ENCODE data around the gene CHN2. TPM values are rescaled to one million over a fixed set of nuclear protein-coding genes. Genes with fewer than 3 reads are reported as not detected.

CHN2 gene
- total RNA-seq, 1 experiment from 2014 or later = 0.15 TPM

GRCh38 chr7:29381206-29382094 lies 186.9 kb downstream of the CHN2 start:
- no peak overlapping the region for H3K4me3 ChIP-seq (ENCODE audit: low read depth in 2 of 2, low read length in 2 of 2)
- H3K27me3 ChIP-seq (ENCODE audit: control insufficient read depth, insufficient read depth, low read length) = peaks cover 23% of the 10 kb centered on the region
- DNase-seq (ENCODE audit: low read depth, low spot score) (no peak), ATAC-seq (no peak)
- no peaks in the 10 kb centered on the region for H3K4me1 ChIP-seq (ENCODE audit: control insufficient read depth, insufficient read depth, low read length)
- no peaks in the 10 kb centered on the region for H3K9me3 ChIP-seq (ENCODE audit: control insufficient read depth, insufficient read depth, low read depth, low read length)
- H3K27ac ChIP-seq (ENCODE audit: low read length) = no peak overlapping the region
- POLR2A ChIA-PET = no interaction called here
- in situ Hi-C loops (cut with HindIII; ENCODE audit: low pct_unique_long_range_greater_than_20kb, low sequenced_read_pairs) = no loop called here
- intact Hi-C loops (cut with micrococcal nuclease; ENCODE audit: unreplicated experiment) = no loop called here
- TF ChIP-seq TCF7L2 (IDR thresholded peaks at IDR 0.05; ENCODE audit: low read depth, low read length) (no peak), POLR2AphosphoS5 (IDR thresholded peaks at IDR 0.05; ENCODE audit: low read depth, low read length) (no peak), CTCF (IDR thresholded peaks at IDR 0.05) (no peak), REST (IDR thresholded peaks at IDR 0.05; ENCODE audit: insufficient read depth in 1 of 2, low read depth in 2 of 2, low read length in 1 of 2) (no peak), SIN3A (IDR thresholded peaks at IDR 0.05; ENCODE audit: borderline replicate concordance, insufficient read depth, low read depth, low read length) (no peak)
- H3K36me3 ChIP-seq (ENCODE audit: control insufficient read depth, insufficient read depth, low read length) = no peaks in the 10 kb centered on the region
- BruUV-seq (replicated peaks) = no TSS peak
- CTCF ChIA-PET = no interaction called here

- H3K9me3 ChIP-seq (ENCODE audit: control insufficient read depth, insufficient read depth, low read depth, low read length) = no peaks in the 10 kb centered on the region
- CTCF ChIA-PET = no interaction called here
- no peaks in the 10 kb centered on the region for H3K36me3 ChIP-seq (ENCODE audit: control insufficient read depth, insufficient read depth, low read length)
- H3K27me3 ChIP-seq (ENCODE audit: control insufficient read depth, insufficient read depth, low read length) = peaks cover 36% of the 10 kb centered on the region
- TF ChIP-seq SIN3A (IDR thresholded peaks at IDR 0.05; ENCODE audit: borderline replicate concordance, insufficient read depth, low read depth, low read length) (no peak), CTCF (IDR thresholded peaks at IDR 0.05) (no peak), TCF7L2 (IDR thresholded peaks at IDR 0.05; ENCODE audit: low read depth, low read length) (no peak), POLR2AphosphoS5 (IDR thresholded peaks at IDR 0.05; ENCODE audit: low read depth, low read length) (no peak), REST (IDR thresholded peaks at IDR 0.05; ENCODE audit: insufficient read depth in 1 of 2, low read depth in 2 of 2, low read length in 1 of 2) (no peak)
- ATAC-seq (no peak), DNase-seq (ENCODE audit: low read depth, low spot score) (no peak)
- H3K4me3 ChIP-seq (ENCODE audit: low read depth in 2 of 2, low read length in 2 of 2) = no peak overlapping the region
- no peak overlapping the region for H3K27ac ChIP-seq (ENCODE audit: low read length)
- BruUV-seq (replicated peaks) = no TSS peak
- in situ Hi-C loops (cut with HindIII; ENCODE audit: low pct_unique_long_range_greater_than_20kb, low sequenced_read_pairs) (no loop called here), intact Hi-C loops (cut with micrococcal nuclease; ENCODE audit: unreplicated experiment) (no loop called here)
- POLR2A ChIA-PET = no interaction called here
- H3K4me1 ChIP-seq (ENCODE audit: control insufficient read depth, insufficient read depth, low read length) = no peaks in the 10 kb centered on the region
Measured at GRCh38 chr7:29384277-29384676, 189.7 kb downstream of the CHN2 start.

Data from Panc1 (cell line).